Activated CD4-positive, alpha-beta memory T cell treated with anti-CD3 and anti-CD28 coated beads, Interleukin-2, amount 10 ng/mL, durations not matched to agents 7 days and 5 days (primary cell): ENCODE results near the gene GRIN2B. TPM values are rescaled to one million over a fixed set of nuclear protein-coding genes. Genes with fewer than 3 reads are reported as not detected.

ENCODE experiments used
- CTCF ChIA-PET: fragments of 350-600 bp; sonication (Branson Sonifier 250); formaldehyde crosslinking; loops from one replicate; lab custom pipeline; 2021; ENCODE audit warnings: antibody characterized with exemption, inconsistent platforms; lab: Charles Lee
- POLR2A ChIA-PET: fragments of 350-600 bp; sonication (Branson Sonifier 250); formaldehyde crosslinking; loops from one replicate; lab custom pipeline; 2021; ENCODE audit warnings: antibody characterized with exemption; lab: Charles Lee
- DNase-seq: peaks from one replicate; pipeline ENCODE4 v3.0.0-alpha.2; 2020
- H3K27ac Mint-ChIP-seq: one replicate; pipeline ENCODE4 v1.8.0; 2021; ENCODE audit warnings: mild to moderate bottlenecking, mixed read lengths
- H3K27me3 Mint-ChIP-seq: one replicate; pipeline ENCODE4 v1.8.0; 2021; ENCODE audit warnings: mixed read lengths
- H3K36me3 Mint-ChIP-seq: one replicate; pipeline ENCODE4 v1.8.0; 2021; ENCODE audit warnings: low read depth, mixed read lengths
- H3K4me1 Mint-ChIP-seq: one replicate; pipeline ENCODE4 v1.8.0; 2021; ENCODE audit warnings: mixed read lengths
- H3K4me3 Mint-ChIP-seq: one replicate; pipeline ENCODE4 v1.8.0; 2021; ENCODE audit warnings: mild to moderate bottlenecking, mixed read lengths
- H3K9me3 Mint-ChIP-seq: one replicate; pipeline ENCODE4 v1.8.0; 2021; ENCODE audit warnings: mixed read lengths
- total RNA-seq, 2 experiments: library from RNA; stranded (reverse); gene quantifications; one replicate each; pipeline ENCODE4 v1.2.3, GENCODE V29; 2021

The GRIN2B gene
- total RNA-seq, 2 experiments from 2014 or later: not detected

- Mint-ChIP-seq H3K27ac (no peak overlapping the region), H3K36me3 (peaks cover 4% of the 10 kb centered on the region), H3K9me3 (no peaks in the 10 kb centered on the region), H3K4me3 (no peak overlapping the region), H3K4me1 (peaks cover 8% of the 10 kb centered on the region), H3K27me3 (peaks cover 26% of the 10 kb centered on the region)
- ChIA-PET POLR2A (no interaction called here), CTCF (no interaction called here)
- DNase-seq: no peak
These were observed 4.5 kb downstream of the GRIN2B start for GRCh38 chr12:13976880-13977279.

DNA sequence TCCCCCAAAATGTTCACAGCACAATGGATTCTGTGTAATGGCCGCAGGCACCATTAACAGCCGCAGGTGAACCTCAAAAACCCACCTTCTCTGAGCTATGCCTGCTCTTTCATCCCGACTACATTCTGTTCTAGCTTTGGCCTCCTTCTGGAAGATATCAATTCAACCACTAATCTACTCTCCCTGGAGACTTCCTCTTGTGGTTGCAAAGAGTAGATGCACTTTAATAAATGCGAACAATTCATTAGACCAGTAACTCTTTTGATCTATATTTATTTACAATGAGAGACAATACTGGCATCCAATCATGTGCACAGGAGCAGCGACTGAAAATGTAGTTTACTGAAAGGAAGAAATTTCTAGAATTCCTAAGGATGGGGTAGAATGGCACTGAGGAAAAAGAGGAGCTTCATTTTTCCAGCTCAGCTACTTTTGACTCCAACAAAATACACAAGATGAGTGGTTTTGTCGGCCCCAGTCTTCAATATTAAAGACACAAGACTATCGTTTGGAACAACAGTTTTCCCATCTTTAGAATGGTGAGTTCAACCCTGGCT, 5.3 kb downstream of the GRIN2B start:
- Mint-ChIP-seq H3K9me3 (no peaks in the 10 kb centered on the region), H3K36me3 (peaks cover 4% of the 10 kb centered on the region), H3K4me1 (peaks cover 5% of the 10 kb centered on the region), H3K4me3 (no peak overlapping the region), H3K27ac (no peak overlapping the region), H3K27me3 (peaks cover 20% of the 10 kb centered on the region)
- DNase-seq: no peak
- ChIA-PET POLR2A (no interaction called here), CTCF (no interaction called here)

DNA sequence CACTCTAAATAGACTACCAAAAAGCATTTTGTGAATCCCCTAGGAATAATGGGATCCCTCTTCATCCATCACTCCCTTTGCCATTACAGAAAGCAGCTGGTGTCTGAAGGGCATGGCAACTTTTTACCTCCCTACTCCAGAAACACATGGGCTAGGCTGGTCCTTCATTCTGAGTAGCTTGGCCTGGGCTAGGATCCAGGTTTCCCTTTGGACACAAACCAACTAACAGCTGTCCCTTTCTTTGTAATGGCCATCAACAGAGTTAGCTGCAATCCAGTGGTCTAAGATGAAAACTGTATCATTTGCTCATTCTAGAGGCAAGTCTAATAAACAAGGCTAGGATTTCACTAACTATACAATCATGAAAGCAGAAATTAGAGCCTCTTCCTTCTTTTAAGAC, 7.4 kb downstream of the GRIN2B start:
- no peak for DNase-seq
- Mint-ChIP-seq H3K27ac (no peak overlapping the region), H3K27me3 (peaks cover 3% of the 10 kb centered on the region), H3K4me1 (no peaks in the 10 kb centered on the region), H3K9me3 (no peaks in the 10 kb centered on the region), H3K4me3 (no peak overlapping the region), H3K36me3 (no peaks in the 10 kb centered on the region)
- ChIA-PET CTCF (no interaction called here), POLR2A (no interaction called here)

DNA sequence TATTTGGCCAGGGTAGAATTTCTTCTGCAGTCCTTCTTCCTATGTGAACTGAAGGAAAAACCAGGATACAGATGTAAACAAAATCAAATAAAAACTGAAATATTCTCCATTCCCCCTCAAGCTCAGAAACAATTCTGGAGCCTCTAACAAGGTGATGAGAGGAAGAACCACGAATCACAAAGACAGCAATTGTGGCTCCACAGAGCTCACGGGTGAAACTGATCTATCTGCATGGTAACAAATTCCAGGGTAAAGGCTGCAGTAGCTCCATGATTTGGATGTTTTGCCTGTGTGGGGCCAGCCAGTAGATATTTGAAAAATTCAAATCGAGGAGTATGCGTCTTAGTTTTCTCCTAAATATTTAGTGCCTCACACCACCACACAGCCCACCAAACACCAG, 10.6 kb downstream of the GRIN2B start:
- Mint-ChIP-seq H3K9me3 (no peaks in the 10 kb centered on the region), H3K36me3 (no peaks in the 10 kb centered on the region), H3K27ac (no peak overlapping the region), H3K4me3 (no peak overlapping the region), H3K4me1 (no peaks in the 10 kb centered on the region), H3K27me3 (no peaks in the 10 kb centered on the region)
- ChIA-PET CTCF (interaction anchor here (0.8 kb wide), 1 partner anchor 74 kb away, joined by 4 read pairs; no protein-coding TSS in a partner anchor), POLR2A (no interaction called here)
- DNase-seq: no peak

- no peaks in the 10 kb centered on the region for H3K36me3 Mint-ChIP-seq
- ChIA-PET CTCF (no interaction called here), POLR2A (no interaction called here)
- no peaks in the 10 kb centered on the region for H3K27me3 Mint-ChIP-seq
- H3K4me1 Mint-ChIP-seq: no peaks in the 10 kb centered on the region
- no peak overlapping the region for H3K27ac Mint-ChIP-seq
- no peaks in the 10 kb centered on the region for H3K9me3 Mint-ChIP-seq
- no peak overlapping the region for H3K4me3 Mint-ChIP-seq
- no peak for DNase-seq
These were observed 13.1 kb downstream of the GRIN2B start for GRCh38 chr12:13968281-13968680.

DNA sequence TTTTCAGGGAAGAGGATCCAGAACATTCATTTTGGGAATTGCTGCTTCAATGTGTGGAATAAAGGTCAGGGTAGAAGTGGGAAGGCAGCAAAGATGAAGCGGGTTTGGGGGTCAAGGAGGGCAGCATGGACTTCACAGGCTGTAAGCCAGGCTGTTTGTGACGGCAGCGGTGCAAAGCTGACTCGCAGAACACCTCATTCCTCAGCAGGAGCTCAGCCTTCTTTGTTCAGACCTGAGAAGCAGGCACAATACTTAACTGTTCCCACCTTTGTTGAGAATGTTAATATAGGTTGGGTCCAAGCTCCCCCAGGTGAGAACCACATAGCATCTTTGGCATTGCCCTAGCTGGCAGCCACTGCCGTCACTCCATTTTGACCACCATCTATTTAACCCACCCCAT, 16.7 kb downstream of the GRIN2B start:
- ChIA-PET POLR2A (no interaction called here), CTCF (no interaction called here)
- H3K27me3 Mint-ChIP-seq: peaks cover 2% of the 10 kb centered on the region
- no peak for DNase-seq
- no peaks in the 10 kb centered on the region for H3K36me3 Mint-ChIP-seq
- H3K4me3 Mint-ChIP-seq: no peak overlapping the region
- H3K27ac Mint-ChIP-seq: no peak overlapping the region
- no peaks in the 10 kb centered on the region for H3K4me1 Mint-ChIP-seq
- H3K9me3 Mint-ChIP-seq: no peaks in the 10 kb centered on the region

GRCh38 chr12:13962699-13963098, 18.7 kb downstream of the GRIN2B start:
- Mint-ChIP-seq H3K36me3 (no peaks in the 10 kb centered on the region), H3K9me3 (no peaks in the 10 kb centered on the region), H3K27ac (no peak overlapping the region), H3K27me3 (peaks cover 2% of the 10 kb centered on the region), H3K4me3 (no peak overlapping the region), H3K4me1 (no peaks in the 10 kb centered on the region)
- ChIA-PET CTCF (no interaction called here), POLR2A (no interaction called here)
- DNase-seq: no peak

DNA sequence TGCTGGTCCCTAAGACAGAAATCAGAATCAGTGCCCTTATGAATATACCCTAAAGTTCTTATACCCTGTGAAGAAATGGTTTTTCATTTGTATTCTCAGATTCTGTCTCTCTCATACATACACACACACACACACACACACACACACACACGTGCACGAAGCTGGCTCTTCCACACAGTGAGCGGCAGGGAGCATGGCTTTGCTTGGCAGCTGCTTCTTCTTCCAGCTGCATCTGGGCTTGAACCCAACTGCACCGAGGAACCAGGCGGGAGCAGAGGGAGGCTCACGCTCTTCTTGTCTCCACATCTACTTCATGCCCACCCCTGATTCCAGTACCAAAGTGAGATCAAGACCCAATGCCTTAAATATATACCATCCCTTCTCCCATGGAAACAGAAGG, 19.4 kb downstream of the GRIN2B start:
- Mint-ChIP-seq H3K36me3 (no peaks in the 10 kb centered on the region), H3K4me3 (no peak overlapping the region), H3K4me1 (no peaks in the 10 kb centered on the region), H3K27me3 (peaks cover 2% of the 10 kb centered on the region), H3K27ac (no peak overlapping the region), H3K9me3 (no peaks in the 10 kb centered on the region)
- DNase-seq: no peak
- POLR2A ChIA-PET: no interaction called here
- CTCF ChIA-PET: no interaction called here

- ChIA-PET POLR2A (no interaction called here), CTCF (no interaction called here)
These were observed 22.2 kb downstream of the GRIN2B start for GRCh38 chr12:13959131-13959723.

DNA sequence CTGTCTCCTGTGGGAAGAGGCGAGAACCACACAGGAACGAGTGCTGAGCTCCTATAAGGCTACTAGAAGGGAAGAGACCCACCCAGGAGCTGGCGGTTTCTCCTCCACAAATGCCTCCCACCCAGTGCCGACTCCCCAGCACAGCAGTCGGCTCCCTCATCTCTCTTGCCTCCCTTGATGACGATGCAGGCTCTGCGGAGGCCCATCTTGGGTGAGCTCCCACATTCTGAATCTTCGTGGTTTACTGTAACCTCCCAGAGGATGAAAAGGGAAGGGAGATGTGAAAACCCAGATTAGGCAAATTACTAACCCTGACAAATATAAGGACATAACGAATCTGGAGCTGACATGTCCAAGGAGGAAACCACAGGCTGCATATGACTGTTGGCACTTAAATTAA, 23.8 kb downstream of the GRIN2B start:
- no peaks in the 10 kb centered on the region for H3K4me1 Mint-ChIP-seq
- H3K27ac Mint-ChIP-seq: no peak overlapping the region
- POLR2A ChIA-PET: no interaction called here
- H3K36me3 Mint-ChIP-seq: no peaks in the 10 kb centered on the region
- CTCF ChIA-PET: no interaction called here
- H3K4me3 Mint-ChIP-seq: no peak overlapping the region
- no peak for DNase-seq
- H3K27me3 Mint-ChIP-seq: peaks cover 2% of the 10 kb centered on the region
- H3K9me3 Mint-ChIP-seq: no peaks in the 10 kb centered on the region

More at GRCh38 chr12:13959131-13959723, 22.2 kb downstream of the GRIN2B start:
- DNase-seq: no peak
- Mint-ChIP-seq H3K9me3 (no peaks in the 10 kb centered on the region), H3K27ac (no peak overlapping the region), H3K4me3 (no peak overlapping the region), H3K4me1 (no peaks in the 10 kb centered on the region), H3K27me3 (peaks cover 2% of the 10 kb centered on the region), H3K36me3 (no peaks in the 10 kb centered on the region)

DNA sequence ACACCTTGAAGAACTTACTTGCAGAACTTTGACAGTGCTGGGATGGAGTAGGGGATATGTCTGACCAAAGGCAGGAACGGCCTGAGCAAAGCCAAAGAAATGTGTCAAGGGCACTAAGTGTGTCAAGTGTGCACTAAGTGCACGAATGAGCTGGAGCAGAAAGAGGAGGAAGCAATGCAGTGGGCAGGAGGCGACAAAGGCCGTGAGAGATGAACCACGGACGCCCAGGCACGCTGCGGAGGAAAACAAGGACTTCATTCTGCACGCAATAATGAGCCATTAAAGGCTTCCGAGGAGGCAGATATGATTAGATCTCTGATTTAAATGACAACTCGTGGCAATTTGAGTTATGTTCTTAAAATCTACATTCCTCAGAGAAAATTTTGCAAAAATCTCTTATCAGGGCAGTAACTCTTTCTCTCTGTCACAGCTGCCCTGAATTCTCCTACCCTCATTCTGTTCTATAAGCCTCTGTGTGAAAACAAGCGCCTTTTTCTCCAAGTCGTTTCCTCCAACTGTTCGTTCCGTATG, 25.3 kb downstream of the GRIN2B start:
- H3K27ac Mint-ChIP-seq: no peak overlapping the region
- no peaks in the 10 kb centered on the region for H3K9me3 Mint-ChIP-seq
- no peak for DNase-seq
- POLR2A ChIA-PET: no interaction called here
- no peaks in the 10 kb centered on the region for H3K36me3 Mint-ChIP-seq
- CTCF ChIA-PET: no interaction called here
- peaks cover 1% of the 10 kb centered on the region for H3K27me3 Mint-ChIP-seq
- no peak overlapping the region for H3K4me3 Mint-ChIP-seq
- H3K4me1 Mint-ChIP-seq: no peaks in the 10 kb centered on the region

- CTCF ChIA-PET: no interaction called here
- Mint-ChIP-seq H3K9me3 (no peaks in the 10 kb centered on the region), H3K27me3 (no peaks in the 10 kb centered on the region)
These were observed 29.3 kb downstream of the GRIN2B start for GRCh38 chr12:13952096-13952495.

GRCh38 chr12:13950502-13950901, 30.9 kb downstream of the GRIN2B start:
- H3K36me3 Mint-ChIP-seq: no peaks in the 10 kb centered on the region
- no peaks in the 10 kb centered on the region for H3K27me3 Mint-ChIP-seq

More at GRCh38 chr12:13952096-13952495, 29.3 kb downstream of the GRIN2B start:
- Mint-ChIP-seq H3K4me1 (no peaks in the 10 kb centered on the region), H3K27ac (no peak overlapping the region), H3K4me3 (no peak overlapping the region), H3K36me3 (no peaks in the 10 kb centered on the region)
- POLR2A ChIA-PET: no interaction called here
- no peak for DNase-seq

GRCh38 chr12:13948621-13949020, 32.8 kb downstream of the GRIN2B start:
- POLR2A ChIA-PET: no interaction called here
- no peaks in the 10 kb centered on the region for H3K4me1 Mint-ChIP-seq
- no peak for DNase-seq
- H3K27ac Mint-ChIP-seq: no peak overlapping the region
- peaks cover 4% of the 10 kb centered on the region for H3K27me3 Mint-ChIP-seq
- CTCF ChIA-PET: no interaction called here
- H3K9me3 Mint-ChIP-seq: no peaks in the 10 kb centered on the region
- no peak overlapping the region for H3K4me3 Mint-ChIP-seq
- no peaks in the 10 kb centered on the region for H3K36me3 Mint-ChIP-seq

More at GRCh38 chr12:13950502-13950901, 30.9 kb downstream of the GRIN2B start:
- Mint-ChIP-seq H3K9me3 (no peaks in the 10 kb centered on the region), H3K4me3 (no peak overlapping the region), H3K4me1 (no peaks in the 10 kb centered on the region), H3K27ac (no peak overlapping the region)
- ChIA-PET CTCF (no interaction called here), POLR2A (no interaction called here)
- no peak for DNase-seq
